Osteocyte (in vitro differentiated cells): ENCODE data around the gene AGAP5. TPM values are rescaled to one million over a fixed set of nuclear protein-coding genes. Genes with fewer than 3 reads are reported as not detected.
"Not testable (repeated sequence)": the region's sequence is repeated elsewhere in the genome, so short reads cannot be mapped to it uniquely, and the experiment has no call there.

Experiments
- DNase-seq: peaks from one replicate; pipeline ENCODE4 v3.0.0; 2021; ENCODE audit warnings: mixed read lengths; ENCODE audit not compliant: unreplicated experiment; ENCODE audit errors: extremely low spot score
- H3K27ac Mint-ChIP-seq: one replicate; pipeline ENCODE4 v1.8.0; 2021; ENCODE audit warnings: mild to moderate bottlenecking, mixed read lengths; ENCODE audit not compliant: unreplicated experiment
- H3K27me3 Mint-ChIP-seq: one replicate; pipeline ENCODE4 v1.8.0; 2021; ENCODE audit warnings: mixed read lengths; ENCODE audit not compliant: unreplicated experiment
- H3K36me3 Mint-ChIP-seq: one replicate; pipeline ENCODE4 v1.8.0; 2021; ENCODE audit warnings: mixed read lengths; ENCODE audit not compliant: unreplicated experiment
- H3K4me1 Mint-ChIP-seq: one replicate; pipeline ENCODE4 v1.8.0; 2021; ENCODE audit warnings: mixed read lengths; ENCODE audit not compliant: unreplicated experiment
- H3K4me3 Mint-ChIP-seq: one replicate; pipeline ENCODE4 v1.8.0; 2021; ENCODE audit warnings: mild to moderate bottlenecking, moderate library complexity, mixed read lengths; ENCODE audit not compliant: unreplicated experiment
- H3K9me3 Mint-ChIP-seq: one replicate; pipeline ENCODE4 v1.8.0; 2021; ENCODE audit warnings: mixed read lengths; ENCODE audit not compliant: unreplicated experiment
- CTCF ChIP-seq: fragments of 200-600 bp; sonication (generic); IDR thresholded peaks from 2 replicates; pipeline ENCODE4 v1.5.0; 2021; ENCODE audit warnings: antibody characterized with exemption, mild to moderate bottlenecking, moderate library complexity
- total RNA-seq: library from RNA; stranded (reverse); gene quantifications from 2 replicates; pipeline ENCODE4 v1.2.1, GENCODE V29; 2021

The AGAP5 gene
- total RNA-seq, 1 donor from 2014 or later, result 5.9 TPM

GRCh38 chr10:73742454-73742734, 44.5 kb upstream of the AGAP5 start:
- H3K4me3 Mint-ChIP-seq, result peak overlapping the region; percentile 99
- peaks cover 5% of the 10 kb centered on the region for H3K36me3 Mint-ChIP-seq
- TF ChIP-seq CTCF, result no peak
- H3K9me3 Mint-ChIP-seq, result no peaks in the 10 kb centered on the region
- no peak overlapping the region for H3K27ac Mint-ChIP-seq
- H3K27me3 Mint-ChIP-seq, result no peaks in the 10 kb centered on the region
- DNase-seq, result no peak
- peaks cover 27% of the 10 kb centered on the region for H3K4me1 Mint-ChIP-seq

GRCh38 chr10:73740501-73741254, 42.8 kb upstream of the AGAP5 start:
- H3K27me3 Mint-ChIP-seq, H3K36me3 Mint-ChIP-seq, H3K27ac Mint-ChIP-seq, H3K9me3 Mint-ChIP-seq, H3K4me3 Mint-ChIP-seq: not testable (repeated sequence)
- peak; percentile 64 for DNase-seq
- peaks cover 22% of the 10 kb centered on the region for H3K4me1 Mint-ChIP-seq

GRCh38 chr10:73734796-73735305, 36.9 kb upstream of the AGAP5 start:
- no peaks in the 10 kb centered on the region for H3K27me3 Mint-ChIP-seq
- peaks cover 10% of the 10 kb centered on the region for H3K4me1 Mint-ChIP-seq
- no peak for DNase-seq
- no peak overlapping the region for H3K4me3 Mint-ChIP-seq
- peaks cover 5% of the 10 kb centered on the region for H3K36me3 Mint-ChIP-seq
- no peaks in the 10 kb centered on the region for H3K9me3 Mint-ChIP-seq
- H3K27ac Mint-ChIP-seq, result peak overlapping the region; percentile 34
- TF ChIP-seq CTCF, result no peak

GRCh38 chr10:73734028-73734720, 36.3 kb upstream of the AGAP5 start:
- peaks cover 3% of the 10 kb centered on the region for H3K36me3 Mint-ChIP-seq
- no peaks in the 10 kb centered on the region for H3K9me3 Mint-ChIP-seq

GRCh38 chr10:73732931-73733623, 35.2 kb upstream of the AGAP5 start:
- no peaks in the 10 kb centered on the region for H3K9me3 Mint-ChIP-seq
- no peak for DNase-seq
- H3K36me3 Mint-ChIP-seq, result peaks cover 3% of the 10 kb centered on the region
- no peak overlapping the region for H3K27ac Mint-ChIP-seq
- no peak for TF ChIP-seq CTCF
- peaks cover 16% of the 10 kb centered on the region for H3K4me1 Mint-ChIP-seq
- no peaks in the 10 kb centered on the region for H3K27me3 Mint-ChIP-seq
- no peak overlapping the region for H3K4me3 Mint-ChIP-seq

More at GRCh38 chr10:73734028-73734720, 36.3 kb upstream of the AGAP5 start:
- no peaks in the 10 kb centered on the region for H3K27me3 Mint-ChIP-seq
- H3K27ac Mint-ChIP-seq, result no peak overlapping the region
- H3K4me1 Mint-ChIP-seq, result peaks cover 15% of the 10 kb centered on the region
- no peak for TF ChIP-seq CTCF
- no peak for DNase-seq
- H3K4me3 Mint-ChIP-seq, result no peak overlapping the region
